SKM-1 (cell line): ENCODE results near the gene NPC1.
"Not testable (repeated sequence)": the region's sequence is repeated elsewhere in the genome, so short reads cannot be mapped to it uniquely, and the experiment has no call there.

Experiments used
- DNase-seq: peaks from one replicate; lab custom pipeline; 2025; ENCODE audit not compliant: unreplicated experiment; lab: John Stamatoyannopoulos, UW

The NPC1 gene

GRCh38 chr18:23526501-23527063, 59.7 kb downstream of the NPC1 start:
- no peak for DNase-seq

GRCh38 chr18:23524213-23524707, 62.0 kb downstream of the NPC1 start:
- no peak for DNase-seq

GRCh38 chr18:23523429-23524212, 62.7 kb downstream of the NPC1 start:
- DNase-seq = no peak

- DNase-seq = no peak
Observed at GRCh38 chr18:23521907-23522306, 64.4 kb downstream of the NPC1 start.

- no peak for DNase-seq
Observed at GRCh38 chr18:23521271-23521670, 65.0 kb downstream of the NPC1 start.

- DNase-seq = no peak
Observed at GRCh38 chr18:23519734-23520133, 66.6 kb downstream of the NPC1 start.

GRCh38 chr18:23515911-23516546, 70.3 kb downstream of the NPC1 start:
- peak; percentile 35 for DNase-seq

GRCh38 chr18:23512641-23513040, 73.7 kb downstream of the NPC1 start:
- DNase-seq = no peak

- DNase-seq = not testable (repeated sequence)
Observed at GRCh38 chr18:23512216-23512615, 74.1 kb downstream of the NPC1 start.

GRCh38 chr18:23510923-23511322, 75.4 kb downstream of the NPC1 start:
- not testable (repeated sequence) for DNase-seq

- no peak for DNase-seq
Observed at GRCh38 chr18:23506393-23506792, 79.9 kb downstream of the NPC1 start.

GRCh38 chr18:23504720-23505119, 81.6 kb downstream of the NPC1 start:
- DNase-seq = no peak

GRCh38 chr18:23503963-23504344, 82.4 kb downstream of the NPC1 start:
- DNase-seq = no peak

GRCh38 chr18:23503038-23503962, 83.0 kb downstream of the NPC1 start, which contains the start of gene RMC1:
Gene RMC1 (plus strand): TSS chr18:23503511. CDS start chr18:23503619, 108 bp downstream.
- DNase-seq = peak; percentile 71

GRCh38 chr18:23502516-23503037, 83.7 kb downstream of the NPC1 start:
- DNase-seq = no peak

- DNase-seq = no peak
Observed at GRCh38 chr18:23501626-23502025, 84.7 kb downstream of the NPC1 start.

GRCh38 chr18:23499291-23499781, 87.0 kb downstream of the NPC1 start:
- no peak for DNase-seq

GRCh38 chr18:23498877-23499276, 87.4 kb downstream of the NPC1 start:
- peak; percentile 44 for DNase-seq

GRCh38 chr18:23498117-23498516, 88.2 kb downstream of the NPC1 start:
- DNase-seq = no peak

GRCh38 chr18:23495723-23496440, 90.4 kb downstream of the NPC1 start:
- DNase-seq = no peak
